GM23248 (cell line): Measurements from ENCODE around the gene LRRC37A3.
"Not testable (repeated sequence)": the region's sequence is repeated elsewhere in the genome, so short reads cannot be mapped to it uniquely, and the experiment has no call there.

Source experiments
- EZH2 ChIP-seq: fragments of 200-600 bp; sonication (generic); IDR thresholded peaks from 2 replicates; pipeline ENCODE4 v1.6.1; 2018; ENCODE audit warnings: antibody characterized with exemption, mild to moderate bottlenecking; ENCODE audit not compliant: insufficient read depth, poor library complexity, severe bottlenecking
- EZH2phosphoT487 ChIP-seq: fragments of 200-600 bp; sonication (generic); IDR thresholded peaks from 2 replicates; pipeline ENCODE4 v1.6.1; 2018; ENCODE audit warnings: antibody characterized with exemption, moderate library complexity, mild to moderate bottlenecking, low read depth; ENCODE audit not compliant: insufficient read depth

DNA sequence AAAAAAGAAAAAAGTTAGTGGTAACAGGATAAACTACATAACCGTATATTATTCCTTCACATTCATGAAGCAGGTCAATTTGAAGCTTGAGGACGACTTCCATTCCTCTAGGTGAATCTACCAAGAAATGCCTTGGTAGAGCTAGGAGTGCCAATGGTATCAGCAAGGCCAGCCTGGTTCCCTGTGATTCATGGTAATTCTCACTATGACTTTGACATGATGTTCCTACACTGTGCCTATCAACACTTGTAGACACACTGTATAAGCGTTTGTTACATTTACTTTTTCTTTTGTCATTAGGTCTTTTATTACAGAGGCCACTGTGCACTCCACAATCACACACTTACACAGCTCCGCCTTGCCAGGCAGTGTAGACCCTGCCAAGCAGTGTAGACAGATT is 7.2 kb upstream of the LRRC37A3 start:
- TF ChIP-seq EZH2, EZH2phosphoT487: not testable (repeated sequence)
